IPS-NIHi11 (cell line): ENCODE measurements around the gene ARL14EP.

Experiments used
- DNase-seq: peaks from one replicate; pipeline ENCODE4 v3.0.0; 2012; ENCODE audit warnings: mixed read lengths, low spot score

The ARL14EP gene

GRCh38 chr11:30326906-30327305 lies 4.0 kb downstream of the ARL14EP start:
- DNase-seq, result no peak

- no peak for DNase-seq
Observed at GRCh38 chr11:30328681-30329080, 5.8 kb downstream of the ARL14EP start.

GRCh38 chr11:30329150-30329940 lies 6.4 kb downstream of the ARL14EP start:
- DNase-seq, result no peak

- peak; percentile 22 for DNase-seq
Observed at GRCh38 chr11:30333405-30333804, 10.5 kb downstream of the ARL14EP start.

- DNase-seq, result no peak
Observed at GRCh38 chr11:30342736-30343166, 19.8 kb downstream of the ARL14EP start.

- DNase-seq, result no peak
Observed at GRCh38 chr11:30344085-30344484, 21.2 kb downstream of the ARL14EP start.

GRCh38 chr11:30345644-30346043 lies 22.7 kb downstream of the ARL14EP start:
- no peak for DNase-seq

GRCh38 chr11:30346068-30346688 lies 23.3 kb downstream of the ARL14EP start:
- DNase-seq, result peak; percentile 51

GRCh38 chr11:30348035-30348434 lies 25.1 kb downstream of the ARL14EP start:
- DNase-seq, result no peak

GRCh38 chr11:30349885-30350284 lies 27.0 kb downstream of the ARL14EP start:
- DNase-seq, result no peak

GRCh38 chr11:30350384-30350783 lies 27.5 kb downstream of the ARL14EP start:
- DNase-seq, result no peak

GRCh38 chr11:30351061-30351460 lies 28.2 kb downstream of the ARL14EP start:
- DNase-seq, result no peak

GRCh38 chr11:30356391-30356790 lies 33.5 kb downstream of the ARL14EP start:
- DNase-seq, result no peak

GRCh38 chr11:30357872-30358271 lies 35.0 kb downstream of the ARL14EP start:
- DNase-seq, result no peak

GRCh38 chr11:30358536-30358935 lies 35.6 kb downstream of the ARL14EP start:
- no peak for DNase-seq

- DNase-seq, result no peak
Observed at GRCh38 chr11:30360741-30361140, 37.8 kb downstream of the ARL14EP start.

- no peak for DNase-seq
Observed at GRCh38 chr11:30364139-30364836, 41.4 kb downstream of the ARL14EP start.

GRCh38 chr11:30364837-30365482 lies 42.1 kb downstream of the ARL14EP start:
- no peak for DNase-seq

GRCh38 chr11:30365793-30366517 lies 43.1 kb downstream of the ARL14EP start:
- no peak for DNase-seq

GRCh38 chr11:30368394-30368793 lies 45.5 kb downstream of the ARL14EP start:
- no peak for DNase-seq

- no peak for DNase-seq
Observed at GRCh38 chr11:30370164-30370563, 47.3 kb downstream of the ARL14EP start.

GRCh38 chr11:30377347-30377746 lies 54.4 kb downstream of the ARL14EP start:
- DNase-seq, result no peak
